Fibroblast of villous mesenchyme (primary cell): Measurements from ENCODE around the gene PEPD. TPM values are rescaled to one million over a fixed set of nuclear protein-coding genes. Genes with fewer than 3 reads are reported as not detected.
"Not testable (repeated sequence)": the region's sequence is repeated elsewhere in the genome, so short reads cannot be mapped to it uniquely, and the experiment has no call there.

Experiments
- DNase-seq: peaks from one replicate; pipeline ENCODE4 v3.0.0-alpha.2; 2010; ENCODE audit warnings: low read depth
- H3K4me3 ChIP-seq: 2 replicates; pipeline ENCODE4 v1.5.1; 2011; ENCODE audit warnings: low read depth, mild to moderate bottlenecking, low read length
- total RNA-seq: library from RNA; depleted of rRNA; stranded (reverse); fragments of >200 nt; gene quantifications from 2 replicates; pipeline ENCODE4 v1.2.3, GENCODE V29; 2012
- TF ChIP-seq, protein P1 (sequence below): IDR thresholded peaks from 2 replicates; pipeline ENCODE4 v1.5.1; 2012; ENCODE audit warnings: low read depth, mild to moderate bottlenecking, low read length; ENCODE audit not compliant: insufficient read depth

Gene PEPD
- 66.1 and 86.0 TPM in 2 replicates for total RNA-seq

DNA sequence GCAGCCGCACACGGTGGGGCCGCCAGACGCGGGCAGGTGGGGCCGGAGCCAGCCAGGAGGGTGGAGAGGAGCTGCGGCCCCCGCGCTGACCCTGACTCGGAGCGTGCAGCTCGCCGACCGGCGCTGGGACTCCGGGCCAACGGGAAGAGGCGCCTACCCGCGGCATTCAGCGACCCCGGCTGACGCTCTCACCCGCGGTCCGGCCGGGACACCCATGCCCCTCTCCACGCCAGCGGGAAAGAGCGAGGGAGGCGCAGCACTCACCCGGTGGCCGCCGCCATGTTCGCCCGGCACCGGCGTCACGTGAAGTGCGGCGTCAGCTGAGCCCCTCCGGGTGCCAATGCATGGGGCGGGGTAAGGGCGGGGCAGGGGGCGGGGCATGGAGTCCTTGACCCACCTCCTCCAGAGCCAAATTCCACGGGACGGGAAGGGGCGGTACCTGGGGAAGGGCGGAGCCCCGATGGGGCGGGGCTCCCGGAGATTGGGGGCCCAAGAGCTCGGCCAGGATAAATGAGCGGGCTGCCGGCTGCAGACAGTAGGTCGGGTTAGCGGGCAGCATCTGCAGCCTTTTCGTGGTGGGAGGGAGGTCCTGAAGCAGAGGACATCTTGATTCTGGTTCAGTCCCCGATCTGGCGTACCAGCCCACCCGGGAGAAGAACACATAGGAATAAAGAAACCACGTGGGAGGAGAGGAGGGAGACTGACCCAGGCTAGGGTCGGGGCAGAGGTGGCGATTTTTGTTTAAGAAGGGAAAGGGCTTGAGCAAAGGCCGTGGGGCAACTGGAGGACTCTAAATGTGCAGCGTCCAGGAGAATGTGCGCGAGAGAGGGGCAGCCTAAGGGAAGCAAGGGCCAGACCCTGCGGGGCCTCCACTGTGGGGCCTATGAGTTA, at the start of gene PEPD:
Gene PEPD (minus strand): TSS at position 312 of the 891 bp plus-strand sequence. CDS start 31 bp downstream, at position 281.
- TF ChIP-seq, protein P1, sequence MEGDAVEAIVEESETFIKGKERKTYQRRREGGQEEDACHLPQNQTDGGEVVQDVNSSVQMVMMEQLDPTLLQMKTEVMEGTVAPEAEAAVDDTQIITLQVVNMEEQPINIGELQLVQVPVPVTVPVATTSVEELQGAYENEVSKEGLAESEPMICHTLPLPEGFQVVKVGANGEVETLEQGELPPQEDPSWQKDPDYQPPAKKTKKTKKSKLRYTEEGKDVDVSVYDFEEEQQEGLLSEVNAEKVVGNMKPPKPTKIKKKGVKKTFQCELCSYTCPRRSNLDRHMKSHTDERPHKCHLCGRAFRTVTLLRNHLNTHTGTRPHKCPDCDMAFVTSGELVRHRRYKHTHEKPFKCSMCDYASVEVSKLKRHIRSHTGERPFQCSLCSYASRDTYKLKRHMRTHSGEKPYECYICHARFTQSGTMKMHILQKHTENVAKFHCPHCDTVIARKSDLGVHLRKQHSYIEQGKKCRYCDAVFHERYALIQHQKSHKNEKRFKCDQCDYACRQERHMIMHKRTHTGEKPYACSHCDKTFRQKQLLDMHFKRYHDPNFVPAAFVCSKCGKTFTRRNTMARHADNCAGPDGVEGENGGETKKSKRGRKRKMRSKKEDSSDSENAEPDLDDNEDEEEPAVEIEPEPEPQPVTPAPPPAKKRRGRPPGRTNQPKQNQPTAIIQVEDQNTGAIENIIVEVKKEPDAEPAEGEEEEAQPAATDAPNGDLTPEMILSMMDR, result no peak
- H3K4me3 ChIP-seq, result peak within 1 kb of the TSS; percentile 83
- DNase-seq, result peak; percentile 89

DNA sequence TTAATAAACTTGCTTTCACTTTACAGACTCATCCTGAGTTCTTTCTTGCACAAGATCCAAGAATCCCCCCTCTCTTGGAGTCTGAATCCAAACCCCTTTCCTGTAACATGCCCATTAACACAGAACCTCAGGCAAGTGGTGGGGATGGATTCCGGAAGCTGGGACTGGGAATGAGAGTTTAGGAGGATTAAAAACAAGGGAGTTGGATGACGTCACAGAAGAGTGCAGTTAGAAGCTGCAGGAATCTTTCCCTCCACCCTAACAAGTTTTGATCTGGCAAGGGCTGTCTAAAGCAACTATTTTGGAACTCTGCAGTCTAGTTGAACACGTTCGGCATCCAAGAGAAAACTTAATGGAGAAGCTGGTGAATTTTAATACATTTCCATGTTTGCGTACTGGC, 48.2 kb upstream of the PEPD start:
- DNase-seq, result no peak
- TF ChIP-seq, protein P1, result no peak

DNA sequence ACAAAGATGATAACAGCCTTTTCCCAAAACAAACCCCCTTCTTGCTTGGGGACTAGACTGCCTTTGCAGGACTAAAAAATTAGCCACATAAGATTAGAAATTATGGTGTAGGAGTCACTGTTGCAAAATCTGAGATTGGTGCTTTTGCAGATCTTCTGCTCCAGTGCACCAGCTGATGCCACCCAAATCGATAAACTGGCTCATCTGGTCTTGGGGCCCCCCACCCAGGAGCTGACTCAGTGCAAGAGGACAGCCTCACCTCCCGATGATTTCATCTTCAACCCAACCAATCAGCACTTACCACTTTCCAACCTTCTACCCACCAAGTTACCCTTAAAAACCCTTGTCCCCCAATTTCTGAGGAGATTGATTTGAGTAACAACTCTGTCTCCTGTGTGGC, 47.1 kb upstream of the PEPD start:
- no peak overlapping the region for H3K4me3 ChIP-seq
- DNase-seq, result no peak
- TF ChIP-seq, protein P1, result no peak

More for the DNA sequence above, 48.2 kb upstream of the PEPD start:
- H3K4me3 ChIP-seq, result no peak overlapping the region

DNA sequence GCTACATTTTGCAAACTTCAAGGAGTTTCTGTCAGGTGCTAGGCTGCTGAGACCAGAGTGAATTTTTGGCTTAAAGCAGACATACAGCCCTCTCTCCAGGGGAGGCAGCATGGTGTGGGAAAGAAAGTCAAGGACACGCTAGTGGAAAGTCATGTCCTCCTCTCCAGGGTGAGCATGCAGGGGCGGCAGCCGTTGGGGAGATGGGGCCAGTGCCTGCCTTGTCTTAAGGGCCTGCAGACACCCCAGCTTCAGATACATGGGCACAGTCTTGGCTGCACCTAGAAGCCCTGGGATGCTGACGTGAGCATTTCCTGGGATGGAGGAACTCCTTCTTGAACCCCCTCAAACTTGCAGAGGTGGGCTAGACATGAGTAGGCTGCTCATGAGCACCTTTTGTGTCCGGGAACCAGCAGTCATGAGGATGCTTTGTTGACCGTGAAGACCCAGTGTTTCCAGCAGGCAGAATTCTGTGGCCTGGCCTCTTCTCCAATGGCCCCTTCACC, 43.3 kb upstream of the PEPD start:
- no peak overlapping the region for H3K4me3 ChIP-seq
- TF ChIP-seq, protein P1, result no peak
- DNase-seq, result no peak

DNA sequence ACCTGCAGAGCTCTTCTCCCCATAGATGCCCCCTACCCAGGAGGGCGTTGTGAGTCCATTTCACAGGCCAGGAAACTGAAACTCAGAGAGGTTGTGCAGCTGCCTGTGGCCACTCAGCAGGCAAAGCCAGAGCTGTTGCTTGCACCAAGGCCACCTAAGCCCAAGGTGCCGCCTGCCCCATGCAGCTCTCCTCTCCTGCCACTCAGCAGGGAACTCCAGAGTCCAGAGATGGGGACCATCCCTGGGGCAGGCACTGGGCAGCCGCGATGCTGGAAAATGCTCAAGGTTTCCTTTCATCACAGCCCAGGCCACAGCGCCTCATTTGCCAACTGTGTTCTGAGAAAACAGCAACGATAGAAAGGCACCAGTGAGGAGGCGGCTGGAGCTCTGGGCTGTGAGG, 41.0 kb upstream of the PEPD start:
- TF ChIP-seq, protein P1, result no peak
- no peak for DNase-seq
- no peak overlapping the region for H3K4me3 ChIP-seq

DNA sequence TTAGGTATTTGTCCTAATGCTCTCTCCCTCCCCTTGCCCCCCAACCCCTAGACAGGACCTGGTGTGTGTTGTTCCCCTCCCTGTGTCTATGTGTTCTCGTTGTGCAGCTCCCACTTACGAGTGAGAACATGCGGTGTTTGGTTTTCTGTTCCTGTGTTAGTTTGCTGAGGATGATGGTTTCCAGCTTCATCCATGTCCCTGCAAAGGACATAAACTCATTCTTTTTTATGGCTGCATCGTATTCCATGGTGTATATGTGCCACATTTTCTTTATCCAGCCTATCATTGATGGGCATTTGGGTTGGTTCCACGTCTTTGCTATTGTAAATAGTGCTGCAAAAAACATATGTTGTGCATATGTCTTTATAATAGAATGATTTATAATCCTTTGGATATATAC, 40.1 kb upstream of the PEPD start:
- H3K4me3 ChIP-seq, DNase-seq: not testable (repeated sequence)

DNA sequence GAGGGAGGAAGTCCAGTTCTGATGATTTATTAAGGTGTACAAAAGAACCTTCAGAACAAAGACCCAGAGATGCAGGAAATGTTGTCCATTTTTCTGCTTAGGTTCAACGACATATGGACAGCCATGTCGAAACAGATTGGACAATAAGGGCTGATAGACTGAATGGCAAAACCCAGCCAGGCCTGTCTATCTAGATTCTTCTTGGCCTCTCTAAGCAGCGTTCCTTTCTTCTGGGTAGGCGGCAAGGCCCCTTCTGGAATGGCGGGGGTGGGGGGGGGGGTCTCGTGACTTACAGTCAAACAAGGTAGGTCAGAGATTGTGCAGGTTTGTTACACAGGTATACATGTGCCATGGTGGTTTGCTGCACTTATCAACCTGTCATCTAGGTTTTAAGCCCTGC, 39.7 kb upstream of the PEPD start:
- H3K4me3 ChIP-seq, result no peak overlapping the region
- TF ChIP-seq, protein P1, result no peak
- DNase-seq, result no peak
